Bronchial epithelial cell (primary cell): ENCODE results near the gene ENO1. TPM values are rescaled to one million over a fixed set of nuclear protein-coding genes. Genes with fewer than 3 reads are reported as not detected.
A peak's percentile ranks its signal among the peaks of the same experiment; 100 is the strongest.

Experiments used
- DNase-seq: peaks from one replicate; pipeline ENCODE4 v3.0.0-alpha.2; 2010; ENCODE audit warnings: low read depth
- FAIRE-seq: peaks from 2 replicates; lab custom pipeline; 2011; peaks lifted over from hg19 to GRCh38; lab: Jason Lieb, UNC
- H3K27me3 ChIP-seq: 2 replicates; pipeline ENCODE4 v1.5.1; 2011; ENCODE audit warnings: low read length; ENCODE audit not compliant: control insufficient read depth, insufficient read depth
- H3K36me3 ChIP-seq: 2 replicates; pipeline ENCODE4 v1.5.1; 2011; ENCODE audit warnings: low read length; ENCODE audit not compliant: control insufficient read depth, insufficient read depth
- H3K4me3 ChIP-seq: 2 replicates; pipeline ENCODE4 v1.5.1; 2011; ENCODE audit warnings: mild to moderate bottlenecking, low read depth, low read length, control low read depth
- CTCF ChIP-seq: IDR thresholded peaks from 2 replicates; pipeline ENCODE4 v1.5.1; 2011; ENCODE audit warnings: mild to moderate bottlenecking, moderate library complexity, low read length, control low read depth, inconsistent platforms; ENCODE audit not compliant: insufficient read depth, severe bottlenecking
- total RNA-seq: library from RNA; depleted of rRNA; stranded (reverse); fragments of >200 nt; gene quantifications from 2 replicates; pipeline ENCODE4 v1.2.1, GENCODE V29; 2014

The ENO1 gene
- total RNA-seq, 1 donor from 2014 or later: 1,539 TPM

- no peak for FAIRE-seq
- peak; percentile 58 for DNase-seq
- no peaks in the 10 kb centered on the region for H3K27me3 ChIP-seq
- no peak for TF ChIP-seq CTCF
- H3K36me3 ChIP-seq: peaks cover 10% of the 10 kb centered on the region
- H3K4me3 ChIP-seq: peak overlapping the region; percentile 95
Measured at GRCh38 chr1:8879464-8879921, 1.0 kb upstream of the ENO1 start.

- H3K27me3 ChIP-seq: no peaks in the 10 kb centered on the region
- peak overlapping the region; percentile 95 for H3K4me3 ChIP-seq
- peak; percentile 24 for TF ChIP-seq CTCF
- DNase-seq (peak; percentile 91), FAIRE-seq (no peak)
- H3K36me3 ChIP-seq: peaks cover 10% of the 10 kb centered on the region
Measured at GRCh38 chr1:8878698-8879463, 395 bp upstream of the ENO1 start.

- FAIRE-seq: no peak
- peaks cover 28% of the 10 kb centered on the region for H3K36me3 ChIP-seq
- DNase-seq: no peak
- H3K4me3 ChIP-seq: peak overlapping the region; percentile 95
- no peak for TF ChIP-seq CTCF
- H3K27me3 ChIP-seq: no peaks in the 10 kb centered on the region
Measured at GRCh38 chr1:8876087-8876486, 2.4 kb downstream of the ENO1 start.

- Histone ChIP-seq H3K36me3 (peaks cover 34% of the 10 kb centered on the region), H3K4me3 (no peak overlapping the region), H3K27me3 (no peaks in the 10 kb centered on the region)
- FAIRE-seq: no peak
- DNase-seq: no peak
- TF ChIP-seq CTCF: no peak
Measured at GRCh38 chr1:8875216-8875861, 3.1 kb downstream of the ENO1 start.

- DNase-seq (no peak), FAIRE-seq (no peak)
- H3K36me3 ChIP-seq: peaks cover 38% of the 10 kb centered on the region
- TF ChIP-seq CTCF: no peak
- no peak overlapping the region for H3K4me3 ChIP-seq
- H3K27me3 ChIP-seq: no peaks in the 10 kb centered on the region
Measured at GRCh38 chr1:8874230-8875201, 4.0 kb downstream of the ENO1 start.
